DND-41 (cell line): ENCODE results near the gene SNCB.

Experiments used
- EZH2 ChIP-seq: IDR thresholded peaks from 3 replicates; pipeline ENCODE4 v1.6.1; 2012; ENCODE audit warnings: borderline replicate concordance, low read depth, mild to moderate bottlenecking, moderate library complexity, low read length, inconsistent platforms; ENCODE audit not compliant: severe bottlenecking
- TF ChIP-seq, protein P1 (sequence below): IDR thresholded peaks from 2 replicates; pipeline ENCODE4 v1.5.1; 2012; ENCODE audit warnings: borderline replicate concordance, low read length, moderate library complexity, mild to moderate bottlenecking; ENCODE audit not compliant: poor library complexity, severe bottlenecking; ENCODE audit errors: extremely low read depth

DNA sequence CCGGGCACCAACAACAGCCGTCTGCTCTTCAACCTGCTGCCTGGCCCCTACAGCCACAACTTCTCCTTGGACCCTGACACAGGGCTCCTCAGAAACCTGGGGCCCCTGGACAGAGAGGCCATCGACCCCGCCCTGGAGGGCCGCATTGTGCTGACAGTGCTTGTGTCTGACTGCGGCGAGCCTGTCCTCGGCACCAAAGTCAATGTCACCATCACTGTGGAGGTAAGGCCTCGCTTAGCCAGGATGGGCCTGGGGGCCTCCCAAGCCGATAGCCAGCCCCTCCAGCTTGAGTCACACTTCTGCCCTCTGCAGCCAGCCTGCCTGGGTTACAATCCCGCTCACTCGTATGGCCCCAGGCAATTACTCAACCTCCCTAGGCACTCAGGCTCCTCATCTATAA is 49.0 kb downstream of the SNCB start:
- TF ChIP-seq, protein P1, sequence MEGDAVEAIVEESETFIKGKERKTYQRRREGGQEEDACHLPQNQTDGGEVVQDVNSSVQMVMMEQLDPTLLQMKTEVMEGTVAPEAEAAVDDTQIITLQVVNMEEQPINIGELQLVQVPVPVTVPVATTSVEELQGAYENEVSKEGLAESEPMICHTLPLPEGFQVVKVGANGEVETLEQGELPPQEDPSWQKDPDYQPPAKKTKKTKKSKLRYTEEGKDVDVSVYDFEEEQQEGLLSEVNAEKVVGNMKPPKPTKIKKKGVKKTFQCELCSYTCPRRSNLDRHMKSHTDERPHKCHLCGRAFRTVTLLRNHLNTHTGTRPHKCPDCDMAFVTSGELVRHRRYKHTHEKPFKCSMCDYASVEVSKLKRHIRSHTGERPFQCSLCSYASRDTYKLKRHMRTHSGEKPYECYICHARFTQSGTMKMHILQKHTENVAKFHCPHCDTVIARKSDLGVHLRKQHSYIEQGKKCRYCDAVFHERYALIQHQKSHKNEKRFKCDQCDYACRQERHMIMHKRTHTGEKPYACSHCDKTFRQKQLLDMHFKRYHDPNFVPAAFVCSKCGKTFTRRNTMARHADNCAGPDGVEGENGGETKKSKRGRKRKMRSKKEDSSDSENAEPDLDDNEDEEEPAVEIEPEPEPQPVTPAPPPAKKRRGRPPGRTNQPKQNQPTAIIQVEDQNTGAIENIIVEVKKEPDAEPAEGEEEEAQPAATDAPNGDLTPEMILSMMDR, result no peak
- TF ChIP-seq EZH2, result no peak
